CD14-positive monocyte (primary cell): ENCODE results near the gene COL12A1. TPM values are rescaled to one million over a fixed set of nuclear protein-coding genes. Genes with fewer than 3 reads are reported as not detected.
A peak's percentile ranks its signal among the peaks of the same experiment; 100 is the strongest.

Source experiments
- DNase-seq, 3 donors: peaks; one replicate each; pipeline ENCODE4 v3.0.0-alpha.2; 2011 to 2022
- H2AFZ ChIP-seq: 2 replicates; pipeline ENCODE4 v1.6.0; 2012; ENCODE audit warnings: mild to moderate bottlenecking, low read depth, low read length, inconsistent platforms; ENCODE audit not compliant: insufficient read depth, poor library complexity, severe bottlenecking
- H3K27ac ChIP-seq, 2 donors: 1 replicate in 1 of 2; 2 replicates in 1 of 2; pipeline ENCODE4 v1.5.1; 2012 to 2013; ENCODE audit warnings: low read length in 2 of 2, control low read depth in 1 of 2, inconsistent platforms in 1 of 2, low read depth in 1 of 2, mild to moderate bottlenecking in 1 of 2
- H3K27me3 ChIP-seq, 2 donors: one replicate each; pipeline versions ENCODE4 v1.6.0 to v1.6.1; 2011 to 2013; ENCODE audit warnings: low read length in 2 of 2; ENCODE audit not compliant: control insufficient read depth in 2 of 2, insufficient read depth in 2 of 2
- H3K36me3 ChIP-seq, 2 donors: replicated peaks in 1 of 2; 1 replicate in 1 of 2; 2 replicates in 1 of 2; pipeline versions ENCODE4 v1.5.1 to v1.6.1; 2012 to 2013; ENCODE audit warnings: low read length in 2 of 2, control low read depth in 1 of 2, inconsistent platforms in 1 of 2, mild to moderate bottlenecking in 1 of 2; ENCODE audit not compliant: insufficient read depth in 2 of 2, control insufficient read depth in 1 of 2
- H3K4me1 ChIP-seq, 2 donors: 1 replicate in 1 of 2; 2 replicates in 1 of 2; pipeline versions ENCODE4 v1.5.1 to v1.6.1; 2012 to 2013; ENCODE audit warnings: low read length in 2 of 2, control low read depth in 1 of 2, inconsistent platforms in 1 of 2, mild to moderate bottlenecking in 1 of 2, moderate library complexity in 1 of 2; ENCODE audit not compliant: insufficient read depth in 2 of 2, control insufficient read depth in 1 of 2
- H3K4me2 ChIP-seq: replicated peaks from 2 replicates; pipeline ENCODE3; 2012; ENCODE audit warnings: low read length, moderate library complexity, mild to moderate bottlenecking; ENCODE audit not compliant: poor library complexity, severe bottlenecking; ENCODE audit errors: extremely low read depth
- H3K4me3 ChIP-seq, 3 experiments: fragments of 200-600 bp in 1 of 3; sonication (generic) in 1 of 3; replicated peaks in 1 of 3; 1 replicate in 2 of 3; 2 replicates in 1 of 3; pipeline ENCODE4 v1.5.1; 2011 to 2013; ENCODE audit warnings: low read length in 3 of 3, mild to moderate bottlenecking in 3 of 3, control low read depth in 2 of 3, low read depth in 2 of 3, inconsistent platforms in 1 of 3, moderate library complexity in 1 of 3
- H3K79me2 ChIP-seq: 2 replicates; pipeline ENCODE4 v1.6.0; 2012; ENCODE audit warnings: mild to moderate bottlenecking, control low read depth, inconsistent platforms, low read length, moderate library complexity; ENCODE audit not compliant: insufficient read depth
- H3K9ac ChIP-seq: 2 replicates; pipeline ENCODE4 v1.6.0; 2017; ENCODE audit warnings: low read length, mild to moderate bottlenecking; ENCODE audit not compliant: insufficient read depth, poor library complexity, severe bottlenecking
- H3K9me3 ChIP-seq, 2 donors: replicated peaks in 1 of 2; 1 replicate in 1 of 2; 2 replicates in 1 of 2; pipeline versions ENCODE4 v1.5.1 to v1.6.1; 2012 to 2013; ENCODE audit warnings: low read length in 2 of 2, control low read depth in 1 of 2; ENCODE audit not compliant: control insufficient read depth in 1 of 2, insufficient read depth in 1 of 2
- H4K20me1 ChIP-seq: 2 replicates; pipeline ENCODE4 v1.6.0; 2012; ENCODE audit warnings: mild to moderate bottlenecking, low read length, control low read depth, moderate library complexity; ENCODE audit not compliant: insufficient read depth
- H3K27ac Mint-ChIP-seq, 7 donors: one replicate each; pipeline ENCODE4 v1.8.0; 2020; ENCODE audit warnings: mild to moderate bottlenecking in 7 of 7, mixed read lengths in 7 of 7, moderate library complexity in 6 of 7, inconsistent platforms in 2 of 7
- H3K27me3 Mint-ChIP-seq, 3 donors: one replicate each; pipeline ENCODE4 v1.8.0; 2021 to 2022; ENCODE audit warnings: low read depth in 3 of 3, mild to moderate bottlenecking in 3 of 3, mixed read lengths in 3 of 3, moderate library complexity in 3 of 3, inconsistent platforms in 1 of 3
- H3K36me3 Mint-ChIP-seq, 2 donors: one replicate each; pipeline ENCODE4 v1.8.0; 2020; ENCODE audit warnings: mixed read lengths in 2 of 2, inconsistent platforms in 1 of 2, mild to moderate bottlenecking in 1 of 2
- H3K4me1 Mint-ChIP-seq: one replicate; pipeline ENCODE4 v1.8.0; 2020; ENCODE audit warnings: mild to moderate bottlenecking, mixed read lengths
- H3K4me3 Mint-ChIP-seq, 2 donors: one replicate each; pipeline ENCODE4 v1.8.0; 2020; ENCODE audit warnings: mild to moderate bottlenecking in 2 of 2, mixed read lengths in 2 of 2, moderate library complexity in 1 of 2
- H3K9me3 Mint-ChIP-seq, 7 donors: one replicate each; pipeline ENCODE4 v1.8.0; 2020 to 2022; ENCODE audit warnings: mixed read lengths in 7 of 7, mild to moderate bottlenecking in 6 of 7, moderate library complexity in 6 of 7, inconsistent platforms in 2 of 7
- WGBS: methylation state at CpG from one replicate; pipeline ENCODE4 v1.1.5; 2013; ENCODE audit warnings: missing lambda C conversion rate; ENCODE audit not compliant: insufficient coverage; 5-methylcytosine and 5-hydroxymethylcytosine counted together
- intact Hi-C, 2 donors: fragments of 100-400 bp; cut with micrococcal nuclease; formaldehyde crosslinking; loops; one replicate each; pipeline versions ENCODE4 v1.15.0 to v1.15.1; 2023
- polyA plus RNA-seq, 3 donors: library from polyadenylated mRNA; depleted of rRNA in 1 of 3; unstranded in 2 of 3; stranded (reverse) in 1 of 3; fragments of 300-500 nt in 2 of 3; fragments of >200 nt in 1 of 3; fragmentation: Illumina TruSeq in 2 of 3; gene quantifications; 1 replicate in 2 of 3; 2 replicates in 1 of 3; pipeline ENCODE4 v1.2.3, GENCODE V29; 2012 to 2021
- TF ChIP-seq, protein P1 (sequence below): fragments of 200-600 bp; IDR thresholded peaks from one replicate; pipeline ENCODE4 v1.8.0; 2022; ENCODE audit warnings: antibody characterized with exemption, mild to moderate bottlenecking

COL12A1 gene
- polyA plus RNA-seq, 3 donors, result not detected

DNA sequence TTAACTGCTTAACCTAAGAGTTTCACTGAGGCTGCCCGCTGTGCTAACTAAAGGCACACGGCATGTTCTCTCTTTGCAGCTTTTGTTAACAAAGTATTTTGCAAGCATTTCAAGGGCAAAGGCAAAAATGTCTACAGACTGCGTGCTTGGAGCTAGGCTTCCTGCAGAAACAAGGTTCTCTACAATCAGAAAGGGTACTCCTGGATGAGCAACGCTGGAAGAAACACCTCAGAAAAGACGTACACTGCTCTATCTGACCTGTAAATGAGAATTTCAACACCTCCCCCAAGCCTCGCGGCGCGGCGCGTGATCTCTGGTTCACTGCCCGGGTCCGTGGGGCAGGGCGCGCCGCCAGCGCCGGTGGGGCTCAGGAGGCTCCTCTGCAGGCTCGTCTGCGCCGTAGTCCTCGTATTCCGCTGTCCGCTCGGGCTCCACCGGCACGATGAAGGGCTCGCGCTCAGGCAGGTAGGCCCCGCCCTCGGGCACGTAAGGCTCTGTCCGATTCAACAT is 120.9 kb downstream of the COL12A1 start:
- WGBS, result 5% methylated on average over 27 of the region's 33 CpGs
- Mint-ChIP-seq H3K27me3 (peaks cover 15 to 19% (median 16%) of the 10 kb centered on the region in 3 donors), H3K4me1 (no peaks in the 10 kb centered on the region), H3K9me3 (peaks cover 0 to 4% (median 2%) of the 10 kb centered on the region in 7 donors), H3K27ac (no peak overlapping the region), H3K36me3 (no peaks in the 10 kb centered on the region), H3K4me3 (peak overlapping the region in 1 of 2 donors; percentile 75)
- TF ChIP-seq, protein P1, sequence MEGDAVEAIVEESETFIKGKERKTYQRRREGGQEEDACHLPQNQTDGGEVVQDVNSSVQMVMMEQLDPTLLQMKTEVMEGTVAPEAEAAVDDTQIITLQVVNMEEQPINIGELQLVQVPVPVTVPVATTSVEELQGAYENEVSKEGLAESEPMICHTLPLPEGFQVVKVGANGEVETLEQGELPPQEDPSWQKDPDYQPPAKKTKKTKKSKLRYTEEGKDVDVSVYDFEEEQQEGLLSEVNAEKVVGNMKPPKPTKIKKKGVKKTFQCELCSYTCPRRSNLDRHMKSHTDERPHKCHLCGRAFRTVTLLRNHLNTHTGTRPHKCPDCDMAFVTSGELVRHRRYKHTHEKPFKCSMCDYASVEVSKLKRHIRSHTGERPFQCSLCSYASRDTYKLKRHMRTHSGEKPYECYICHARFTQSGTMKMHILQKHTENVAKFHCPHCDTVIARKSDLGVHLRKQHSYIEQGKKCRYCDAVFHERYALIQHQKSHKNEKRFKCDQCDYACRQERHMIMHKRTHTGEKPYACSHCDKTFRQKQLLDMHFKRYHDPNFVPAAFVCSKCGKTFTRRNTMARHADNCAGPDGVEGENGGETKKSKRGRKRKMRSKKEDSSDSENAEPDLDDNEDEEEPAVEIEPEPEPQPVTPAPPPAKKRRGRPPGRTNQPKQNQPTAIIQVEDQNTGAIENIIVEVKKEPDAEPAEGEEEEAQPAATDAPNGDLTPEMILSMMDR, result no peak
- H3K9ac ChIP-seq, result no peak overlapping the region
- no peaks in the 10 kb centered on the region for H4K20me1 ChIP-seq
- H3K9me3 ChIP-seq, result no peaks in the 10 kb centered on the region
- H3K79me2 ChIP-seq, result no peaks in the 10 kb centered on the region
- H3K27me3 ChIP-seq, result peaks cover 14 to 30% of the 10 kb centered on the region in 2 donors
- H3K4me3 ChIP-seq, result no peak overlapping the region
- intact Hi-C loops, result no loop called here
- no peak overlapping the region for H3K27ac ChIP-seq
- no peaks in the 10 kb centered on the region for H3K4me1 ChIP-seq
- H3K36me3 ChIP-seq, result no peaks in the 10 kb centered on the region
- no peak overlapping the region for H3K4me2 ChIP-seq
- H2AFZ ChIP-seq, result peak overlapping the region; percentile 19
- no peak for DNase-seq

GRCh38 chr6:75084018-75084417 is 121.8 kb downstream of the COL12A1 start:
- H3K36me3 Mint-ChIP-seq, result no peaks in the 10 kb centered on the region
- H3K27ac Mint-ChIP-seq, result no peak overlapping the region
- H3K9me3 ChIP-seq, result no peaks in the 10 kb centered on the region
- H3K4me1 ChIP-seq, result no peaks in the 10 kb centered on the region
- peaks cover 0 to 4% (median 2%) of the 10 kb centered on the region in 7 donors for H3K9me3 Mint-ChIP-seq
- H2AFZ ChIP-seq, result no peak overlapping the region
- peaks cover 14 to 19% (median 16%) of the 10 kb centered on the region in 3 donors for H3K27me3 Mint-ChIP-seq
- intact Hi-C loops, result no loop called here
- WGBS, result no CpG with 5 or more reads among the region's 4 CpGs
- DNase-seq, result no peak
- no peak overlapping the region for H3K27ac ChIP-seq
- no peak overlapping the region for H3K4me3 ChIP-seq
- H3K79me2 ChIP-seq, result no peaks in the 10 kb centered on the region
- no peak overlapping the region for H3K4me2 ChIP-seq
- TF ChIP-seq, protein P1, result no peak
- H3K9ac ChIP-seq, result no peak overlapping the region
- peaks cover 14 to 30% of the 10 kb centered on the region in 2 donors for H3K27me3 ChIP-seq
- no peaks in the 10 kb centered on the region for H4K20me1 ChIP-seq
- no peaks in the 10 kb centered on the region for H3K4me1 Mint-ChIP-seq
- H3K36me3 ChIP-seq, result no peaks in the 10 kb centered on the region
- no peak overlapping the region for H3K4me3 Mint-ChIP-seq
